IMR-90 (cell line): ENCODE data around the gene MRPL20. TPM values are rescaled to one million over a fixed set of nuclear protein-coding genes. Genes with fewer than 3 reads are reported as not detected.

Source experiments
- ATAC-seq: fragments of 200-7000 bp; cut with Tn5 transposase; 2 replicates; pipeline ENCODE4 v1.9.1; 2020; ENCODE audit warnings: low read depth, mild to moderate bottlenecking, moderate library complexity
- BruUV-seq: library from RNA; stranded (reverse); fragments of 400-500 nt; replicated peaks from 2 replicates; lab custom pipeline; 2021; lab: Mats Ljungman, UMichigan
- CTCF ChIA-PET: fragments of 300-600 bp; formaldehyde crosslinking; extraction: SDS; loops from one replicate; lab custom pipeline; 2021; ENCODE audit warnings: antibody characterized with exemption; lab: Yijun Ruan, JAX
- POLR2A ChIA-PET: fragments of 300-600 bp; sonication (Branson Sonifier 250); formaldehyde crosslinking; loops from one replicate; lab custom pipeline; 2022; ENCODE audit warnings: antibody characterized with exemption; ENCODE audit not compliant: unreplicated experiment; lab: Charles Lee
- DNase-seq: peaks from one replicate; pipeline ENCODE4 v3.0.0; 2013
- H2AFZ ChIP-seq: replicated peaks from 2 replicates; pipeline ENCODE3; 2013; ENCODE audit warnings: low read length, mild to moderate bottlenecking; ENCODE audit not compliant: poor library complexity
- H2AK5ac ChIP-seq: 2 replicates; pipeline ENCODE4 v1.6.1; 2013; ENCODE audit warnings: low read depth, low read length, inconsistent platforms
- H2AK9ac ChIP-seq: replicated peaks from 2 replicates; pipeline ENCODE3; 2013; ENCODE audit warnings: mild to moderate bottlenecking, low read depth, low read length, moderate library complexity; ENCODE audit not compliant: poor library complexity
- H2BK120ac ChIP-seq: 2 replicates; pipeline ENCODE4 v1.6.1; 2013; ENCODE audit warnings: low read depth, low read length, inconsistent platforms
- H2BK15ac ChIP-seq: 3 replicates; pipeline ENCODE4 v1.6.1; 2013; ENCODE audit warnings: low read depth, low read length, inconsistent platforms
- H2BK20ac ChIP-seq: 2 replicates; pipeline ENCODE4 v1.6.1; 2013; ENCODE audit warnings: low read depth, mild to moderate bottlenecking, inconsistent platforms, low read length, moderate library complexity
- H2BK5ac ChIP-seq: 2 replicates; pipeline ENCODE4 v1.6.1; 2013; ENCODE audit warnings: mild to moderate bottlenecking, low read depth, low read length, inconsistent platforms; ENCODE audit not compliant: poor library complexity, severe bottlenecking
- H3K14ac ChIP-seq: replicated peaks from 2 replicates; pipeline ENCODE4 v1.6.1; 2013; ENCODE audit warnings: low read depth, low read length, inconsistent platforms
- H3K18ac ChIP-seq: 2 replicates; pipeline ENCODE4 v1.6.1; 2013; ENCODE audit warnings: low read depth, low read length, control low read depth
- H3K23ac ChIP-seq: 2 replicates; pipeline ENCODE4 v1.6.1; 2013; ENCODE audit warnings: low read depth, low read length, inconsistent platforms
- H3K27ac ChIP-seq: 2 replicates; pipeline ENCODE4 v1.5.1; 2013; ENCODE audit warnings: mild to moderate bottlenecking, control low read depth, low read length; ENCODE audit not compliant: insufficient read depth
- H3K27me3 ChIP-seq: 2 replicates; pipeline ENCODE4 v1.6.1; 2013; ENCODE audit warnings: low read length; ENCODE audit not compliant: control insufficient read depth, insufficient read depth
- H3K36me3 ChIP-seq: 2 replicates; pipeline ENCODE4 v1.6.1; 2013; ENCODE audit warnings: low read length, mixed read lengths; ENCODE audit not compliant: control insufficient read depth, insufficient read depth
- H3K4ac ChIP-seq: 2 replicates; pipeline ENCODE4 v1.6.1; 2013; ENCODE audit warnings: low read depth, low read length, inconsistent platforms
- H3K4me1 ChIP-seq: 2 replicates; pipeline ENCODE4 v1.6.1; 2013; ENCODE audit warnings: low read length, mixed read lengths; ENCODE audit not compliant: control insufficient read depth, insufficient read depth
- H3K4me2 ChIP-seq: 2 replicates; pipeline ENCODE4 v1.6.1; 2013; ENCODE audit warnings: low read depth, mild to moderate bottlenecking, control low read depth, low read length, moderate library complexity
- H3K4me3 ChIP-seq: 2 replicates; pipeline ENCODE4 v1.5.1; 2013; ENCODE audit warnings: low read depth, mild to moderate bottlenecking, control low read depth, low read length, moderate library complexity; ENCODE audit not compliant: insufficient read depth
- H3K56ac ChIP-seq: 2 replicates; pipeline ENCODE4 v1.6.1; 2013; ENCODE audit warnings: low read length, inconsistent platforms; ENCODE audit not compliant: insufficient read depth; ENCODE audit errors: extremely low read depth
- H3K79me1 ChIP-seq, 2 experiments: 2 replicates each; pipeline ENCODE4 v1.6.1; 2013; ENCODE audit warnings: low read length in 2 of 2, inconsistent platforms in 1 of 2, low read depth in 1 of 2
- H3K9ac ChIP-seq: 2 replicates; pipeline ENCODE4 v1.6.1; 2013; ENCODE audit warnings: low read depth, low read length, control low read depth
- H3K9me1 ChIP-seq: 2 replicates; pipeline ENCODE4 v1.6.1; 2013; ENCODE audit warnings: low read length, inconsistent platforms; ENCODE audit not compliant: insufficient read depth
- H3K9me3 ChIP-seq: 2 replicates; pipeline ENCODE4 v1.6.1; 2013; ENCODE audit warnings: low read length; ENCODE audit not compliant: control insufficient read depth, insufficient read depth
- H4K20me1 ChIP-seq: 2 replicates; pipeline ENCODE4 v1.6.1; 2013; ENCODE audit warnings: low read length, inconsistent platforms; ENCODE audit not compliant: insufficient read depth
- H4K5ac ChIP-seq: 2 replicates; pipeline ENCODE4 v1.6.1; 2013; ENCODE audit warnings: mild to moderate bottlenecking, low read depth, low read length, control low read depth
- H4K8ac ChIP-seq, 2 experiments: 2 replicates each; pipeline ENCODE4 v1.6.1; 2013; ENCODE audit warnings: low read depth in 2 of 2, low read length in 2 of 2, control low read depth in 1 of 2, inconsistent platforms in 1 of 2
- H4K91ac ChIP-seq: 2 replicates; pipeline ENCODE4 v1.6.1; 2013; ENCODE audit warnings: low read depth, low read length, inconsistent platforms; ENCODE audit not compliant: insufficient read depth
- BHLHE40 ChIP-seq: fragments of 150-350 bp; IDR thresholded peaks from 2 replicates; pipeline ENCODE4 v1.6.1; 2016; ENCODE audit warnings: mild to moderate bottlenecking, low read depth, low read length
- CEBPB ChIP-seq: IDR thresholded peaks from 2 replicates; pipeline ENCODE4 v1.6.1; 2012; ENCODE audit warnings: low read depth, low read length, improper control_type of control experiment
- CHD1 ChIP-seq: IDR thresholded peaks from 2 replicates; pipeline ENCODE4 v1.6.1; 2012; ENCODE audit warnings: low read depth, low read length, improper control_type of control experiment
- FOS ChIP-seq: fragments of 150-350 bp; IDR thresholded peaks from 2 replicates; pipeline ENCODE4 v1.6.1; 2016; ENCODE audit warnings: low read depth, low read length
- MAFK ChIP-seq: IDR thresholded peaks from 2 replicates; pipeline ENCODE4 v1.6.1; 2012; ENCODE audit warnings: low read depth, low read length, improper control_type of control experiment
- MAZ ChIP-seq: IDR thresholded peaks from 2 replicates; pipeline ENCODE4 v1.6.1; 2012; ENCODE audit warnings: low read depth, mild to moderate bottlenecking, low read length, improper control_type of control experiment, moderate library complexity, borderline replicate concordance
- MXI1 ChIP-seq: IDR thresholded peaks from 2 replicates; pipeline ENCODE4 v1.6.1; 2012; ENCODE audit warnings: low read depth, mild to moderate bottlenecking, low read length, moderate library complexity, borderline replicate concordance
- NFE2L2 ChIP-seq: fragments of 150-350 bp; IDR thresholded peaks from 2 replicates; pipeline ENCODE4 v1.6.1; 2016; ENCODE audit warnings: low read depth, mild to moderate bottlenecking, low read length
- POLR2A ChIP-seq: IDR thresholded peaks from 2 replicates; pipeline ENCODE4 v1.6.1; 2012; ENCODE audit warnings: mild to moderate bottlenecking, low read depth, low read length
- RAD21 ChIP-seq: IDR thresholded peaks from 2 replicates; pipeline ENCODE4 v1.6.1; 2012; ENCODE audit warnings: low read length, improper control_type of control experiment
- RCOR1 ChIP-seq: IDR thresholded peaks from 2 replicates; pipeline ENCODE4 v1.6.1; 2012; ENCODE audit warnings: mild to moderate bottlenecking, low read length, improper control_type of control experiment; ENCODE audit not compliant: insufficient replicate concordance
- RFX5 ChIP-seq: IDR thresholded peaks from 2 replicates; pipeline ENCODE4 v1.8.0; 2012; ENCODE audit warnings: low read depth, mild to moderate bottlenecking, low read length, moderate library complexity
- SMC3 ChIP-seq: fragments of 150-350 bp; IDR thresholded peaks from 2 replicates; pipeline ENCODE4 v1.6.1; 2016; ENCODE audit warnings: low read depth, mild to moderate bottlenecking, antibody characterized with exemption, low read length, moderate library complexity
- WGBS, 2 experiments: methylation state at CpG; one replicate each; pipeline versions ENCODE4 v1.1.5 to v1.1.7; 2013; ENCODE audit warnings: missing lambda C conversion rate in 2 of 2; ENCODE audit not compliant: insufficient read length in 1 of 2; ENCODE audit errors: extremely low coverage in 2 of 2; 5-methylcytosine and 5-hydroxymethylcytosine counted together
- dilution Hi-C: fragments of 300-500 bp; cut with HindIII; formaldehyde crosslinking; loops from one replicate; pipeline ENCODE4 v1.14.3; 2018; ENCODE audit warnings: low sequenced_read_pairs; ENCODE audit not compliant: unreplicated experiment
- in situ Hi-C: fragments of 300-500 bp; cut with MboI; formaldehyde crosslinking; loops from 3 replicates; pipeline ENCODE4 v1.14.3; 2019; ENCODE audit warnings: low sequenced_read_pairs, inconsistent platforms, mixed read lengths
- intact Hi-C: fragments of 100-400 bp; cut with micrococcal nuclease; formaldehyde crosslinking; loops from 2 replicates; pipeline ENCODE4 v1.10.0; 2022
- polyA plus RNA-seq, 3 experiments: library from polyadenylated mRNA; depleted of rRNA; stranded (reverse); fragments of >200 nt; gene quantifications; 2 replicates each; pipeline ENCODE4 v1.2.3, GENCODE V29; 2012; ENCODE audit warnings: low replicate concordance in 1 of 3
- total RNA-seq: library from RNA; depleted of rRNA; stranded (reverse); fragments of >200 nt; gene quantifications from 2 replicates; pipeline ENCODE4 v1.2.3, GENCODE V29; 2012
- TF ChIP-seq, protein P1 (sequence below): conservative IDR thresholded peaks from 2 replicates; pipeline ENCODE4 v1.5.1; 2012; ENCODE audit warnings: mild to moderate bottlenecking, low read depth, low read length, improper control_type of control experiment
- TF ChIP-seq, protein P2 (sequence below): fragments of 150-350 bp; IDR thresholded peaks from 2 replicates; pipeline ENCODE4 v1.6.1; 2016; ENCODE audit warnings: low read depth, mild to moderate bottlenecking, low read length, moderate library complexity, borderline replicate concordance
- TF ChIP-seq, protein P3 (sequence below): fragments of 150-350 bp; IDR thresholded peaks from 2 replicates; pipeline ENCODE4 v1.6.1; 2017; ENCODE audit warnings: mild to moderate bottlenecking, antibody characterized with exemption, low read length, low read depth

MRPL20 gene
- total and polyA plus RNA-seq, 2 of the 4 experiments (the other 2 are of a cell fraction), result 141 to 157 TPM

DNA sequence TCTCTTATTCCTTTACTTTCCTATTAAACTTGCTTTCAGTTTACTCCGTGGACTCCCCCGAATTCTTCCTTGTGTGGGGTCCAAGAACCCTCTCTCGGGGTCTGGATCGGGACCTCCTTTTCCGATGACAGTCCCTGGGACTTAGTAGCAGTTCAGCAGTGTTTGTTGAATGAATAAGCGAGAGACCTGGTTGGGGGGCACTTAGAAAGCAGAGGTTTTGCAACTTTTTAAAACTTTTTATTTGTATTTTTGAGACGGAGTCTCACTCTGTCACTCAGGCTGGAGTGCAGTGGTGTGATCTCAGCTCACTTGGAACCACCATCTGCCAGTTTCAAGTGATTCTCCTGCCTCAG, 16.1 kb upstream of the MRPL20 start:
- Histone ChIP-seq H3K14ac (no peak overlapping the region), H3K4me1 (peaks cover 3% of the 10 kb centered on the region; the same call in 1 of the 2 replicates), H3K23ac (no peak overlapping the region), H3K18ac (no peak overlapping the region), H3K56ac (no peak overlapping the region), H3K79me1 (no peaks in the 10 kb centered on the region), H2BK15ac (no peak overlapping the region), H3K27me3 (no peaks in the 10 kb centered on the region), H2AK5ac (no peak overlapping the region), H4K8ac (0 out of 4 replicates have a peak overlapping the region, but pooled peaks of 1 of the 2 experiments have one; percentile 66), H3K9ac (no peak overlapping the region), H3K4ac (no peak overlapping the region), H4K91ac (no peak overlapping the region), H4K20me1 (no peaks in the 10 kb centered on the region), H3K4me2 (no peak overlapping the region), H3K4me3 (no peak overlapping the region), H2BK120ac (peak overlapping the region; percentile 54; the same call in 1 of the 2 replicates), H3K9me1 (no peaks in the 10 kb centered on the region), H3K27ac (no peak overlapping the region), H2BK5ac (no peak overlapping the region), H3K36me3 (no peaks in the 10 kb centered on the region), H2AFZ (no peak overlapping the region), H4K5ac (no peak overlapping the region), H2AK9ac (no peak overlapping the region), H3K9me3 (no peaks in the 10 kb centered on the region), H2BK20ac (no peak overlapping the region)
- in situ Hi-C loops, result no loop called here
- no TSS peak for BruUV-seq
- no peak for ATAC-seq
- intact Hi-C loops, result no loop called here
- dilution Hi-C loops, result no loop called here
- no peak for TF ChIP-seq NFE2L2
- no peak for TF ChIP-seq SMC3
- no peak for TF ChIP-seq BHLHE40
- TF ChIP-seq CEBPB, result no peak
- no peak for TF ChIP-seq CHD1
- no peak for TF ChIP-seq FOS
- TF ChIP-seq, protein P1, sequence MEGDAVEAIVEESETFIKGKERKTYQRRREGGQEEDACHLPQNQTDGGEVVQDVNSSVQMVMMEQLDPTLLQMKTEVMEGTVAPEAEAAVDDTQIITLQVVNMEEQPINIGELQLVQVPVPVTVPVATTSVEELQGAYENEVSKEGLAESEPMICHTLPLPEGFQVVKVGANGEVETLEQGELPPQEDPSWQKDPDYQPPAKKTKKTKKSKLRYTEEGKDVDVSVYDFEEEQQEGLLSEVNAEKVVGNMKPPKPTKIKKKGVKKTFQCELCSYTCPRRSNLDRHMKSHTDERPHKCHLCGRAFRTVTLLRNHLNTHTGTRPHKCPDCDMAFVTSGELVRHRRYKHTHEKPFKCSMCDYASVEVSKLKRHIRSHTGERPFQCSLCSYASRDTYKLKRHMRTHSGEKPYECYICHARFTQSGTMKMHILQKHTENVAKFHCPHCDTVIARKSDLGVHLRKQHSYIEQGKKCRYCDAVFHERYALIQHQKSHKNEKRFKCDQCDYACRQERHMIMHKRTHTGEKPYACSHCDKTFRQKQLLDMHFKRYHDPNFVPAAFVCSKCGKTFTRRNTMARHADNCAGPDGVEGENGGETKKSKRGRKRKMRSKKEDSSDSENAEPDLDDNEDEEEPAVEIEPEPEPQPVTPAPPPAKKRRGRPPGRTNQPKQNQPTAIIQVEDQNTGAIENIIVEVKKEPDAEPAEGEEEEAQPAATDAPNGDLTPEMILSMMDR, result no peak
- TF ChIP-seq POLR2A, result no peak
- no peak for TF ChIP-seq MAFK
- TF ChIP-seq RCOR1, result no peak
- TF ChIP-seq MXI1, result no peak
- no peak for TF ChIP-seq RAD21
- TF ChIP-seq, protein P2, sequence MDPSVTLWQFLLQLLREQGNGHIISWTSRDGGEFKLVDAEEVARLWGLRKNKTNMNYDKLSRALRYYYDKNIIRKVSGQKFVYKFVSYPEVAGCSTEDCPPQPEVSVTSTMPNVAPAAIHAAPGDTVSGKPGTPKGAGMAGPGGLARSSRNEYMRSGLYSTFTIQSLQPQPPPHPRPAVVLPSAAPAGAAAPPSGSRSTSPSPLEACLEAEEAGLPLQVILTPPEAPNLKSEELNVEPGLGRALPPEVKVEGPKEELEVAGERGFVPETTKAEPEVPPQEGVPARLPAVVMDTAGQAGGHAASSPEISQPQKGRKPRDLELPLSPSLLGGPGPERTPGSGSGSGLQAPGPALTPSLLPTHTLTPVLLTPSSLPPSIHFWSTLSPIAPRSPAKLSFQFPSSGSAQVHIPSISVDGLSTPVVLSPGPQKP, result no peak
- no peak for TF ChIP-seq MAZ
- TF ChIP-seq, protein P3, sequence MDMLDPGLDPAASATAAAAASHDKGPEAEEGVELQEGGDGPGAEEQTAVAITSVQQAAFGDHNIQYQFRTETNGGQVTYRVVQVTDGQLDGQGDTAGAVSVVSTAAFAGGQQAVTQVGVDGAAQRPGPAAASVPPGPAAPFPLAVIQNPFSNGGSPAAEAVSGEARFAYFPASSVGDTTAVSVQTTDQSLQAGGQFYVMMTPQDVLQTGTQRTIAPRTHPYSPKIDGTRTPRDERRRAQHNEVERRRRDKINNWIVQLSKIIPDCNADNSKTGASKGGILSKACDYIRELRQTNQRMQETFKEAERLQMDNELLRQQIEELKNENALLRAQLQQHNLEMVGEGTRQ, result no peak
- TF ChIP-seq RFX5, result no peak
- DNase-seq, result no peak
- ChIA-PET POLR2A (no interaction called here), CTCF (no interaction called here)
- WGBS, 2 experiments, result 70% methylated on average over 2 of the region's 7 CpGs; no CpG with 5 or more reads in 1 of the 2 experiments
